SK-N-SH treated with all-trans-retinoic acid at 6 μM for 48 hours (cell line): ENCODE results near the gene HDAC4.

ENCODE experiments used
- ATAC-seq: fragments of 200-7000 bp; cut with Tn5 transposase; 3 replicates; pipeline ENCODE4 v1.9.1; 2020; ENCODE audit warnings: mild to moderate bottlenecking, moderate library complexity
- ARNTL ChIP-seq: fragments of 450-650 bp; formaldehyde crosslinking; IDR thresholded peaks from 2 replicates; pipeline ENCODE4 v1.5.0; 2020; ENCODE audit warnings: low read depth, mild to moderate bottlenecking, moderate library complexity, borderline replicate concordance
- BACH2 ChIP-seq: fragments of 250-450 bp; sonication (Bioruptor Pico); IDR thresholded peaks from 2 replicates; pipeline ENCODE4 v1.9.0; 2021; ENCODE audit warnings: mild to moderate bottlenecking, borderline replicate concordance
- CSDC2 ChIP-seq: fragments of 250-450 bp; sonication (Bioruptor Pico); IDR thresholded peaks from 2 replicates; pipeline ENCODE4 v1.5.0; 2020; ENCODE audit warnings: mild to moderate bottlenecking, moderate library complexity
- ESRRG ChIP-seq: fragments of 250-450 bp; sonication (Bioruptor Pico); IDR thresholded peaks from 2 replicates; pipeline ENCODE4 v1.6.1; 2021; ENCODE audit warnings: mild to moderate bottlenecking
- ISL1 ChIP-seq: fragments of 250-450 bp; sonication (Bioruptor Pico); IDR thresholded peaks from 2 replicates; pipeline ENCODE4 v2.1.2; 2022; ENCODE audit warnings: mild to moderate bottlenecking, moderate library complexity
- OSR1 ChIP-seq: fragments of 250-450 bp; sonication (Bioruptor Pico); IDR thresholded peaks from 2 replicates; pipeline ENCODE4 v1.8.0; 2022; ENCODE audit warnings: moderate library complexity, mild to moderate bottlenecking, inconsistent platforms
- PATZ1 ChIP-seq: fragments of 250-450 bp; sonication (Bioruptor Pico); IDR thresholded peaks from 2 replicates; pipeline ENCODE4 v1.8.0; 2020; ENCODE audit warnings: mild to moderate bottlenecking, moderate library complexity, borderline replicate concordance
- POU6F1 ChIP-seq: fragments of 250-450 bp; sonication (Bioruptor Pico); IDR thresholded peaks from 2 replicates; pipeline ENCODE4 v1.8.0; 2021; ENCODE audit warnings: low read depth, mild to moderate bottlenecking, moderate library complexity, borderline replicate concordance
- PPARA ChIP-seq: fragments of 250-450 bp; sonication (Bioruptor Pico); IDR thresholded peaks from 2 replicates; pipeline ENCODE4 v1.5.0; 2020; ENCODE audit warnings: mild to moderate bottlenecking, borderline replicate concordance
- RARB ChIP-seq: fragments of 250-450 bp; sonication (Bioruptor Pico); IDR thresholded peaks from 2 replicates; pipeline ENCODE4 v1.8.0; 2021; ENCODE audit warnings: mild to moderate bottlenecking, moderate library complexity
- SNAI2 ChIP-seq: fragments of 250-450 bp; sonication (Bioruptor Pico); IDR thresholded peaks from 2 replicates; pipeline ENCODE4 v1.5.0; 2020; ENCODE audit warnings: mild to moderate bottlenecking, moderate library complexity
- TCF4 ChIP-seq: fragments of 250-450 bp; sonication (Bioruptor Pico); IDR thresholded peaks from 2 replicates; pipeline ENCODE4 v1.8.0; 2021; ENCODE audit warnings: mild to moderate bottlenecking, moderate library complexity, borderline replicate concordance
- TOX ChIP-seq: fragments of 250-450 bp; sonication (Bioruptor Pico); IDR thresholded peaks from 2 replicates; pipeline ENCODE4 v1.8.0; 2021; ENCODE audit warnings: mild to moderate bottlenecking, moderate library complexity, borderline replicate concordance
- ZFP3 ChIP-seq: fragments of 250-450 bp; sonication (Bioruptor Pico); IDR thresholded peaks from 2 replicates; pipeline ENCODE4 v1.5.0; 2020; ENCODE audit warnings: mild to moderate bottlenecking, moderate library complexity
- ZFP30 ChIP-seq: fragments of 450-650 bp; formaldehyde crosslinking; IDR thresholded peaks from 2 replicates; pipeline ENCODE4 v1.5.0; 2022; ENCODE audit warnings: mild to moderate bottlenecking, moderate library complexity
- ZNF565 ChIP-seq: fragments of 450-650 bp; formaldehyde crosslinking; conservative IDR thresholded peaks from 2 replicates; pipeline ENCODE4 v1.5.0; 2020; ENCODE audit warnings: low read depth, mild to moderate bottlenecking, moderate library complexity
- ZNF70 ChIP-seq: fragments of 450-650 bp; formaldehyde crosslinking; IDR thresholded peaks from 2 replicates; pipeline ENCODE4 v1.5.0; 2020; ENCODE audit warnings: mild to moderate bottlenecking, moderate library complexity
- ZNF8 ChIP-seq: fragments of 450-650 bp; formaldehyde crosslinking; IDR thresholded peaks from 2 replicates; pipeline ENCODE4 v1.5.0; 2020; ENCODE audit warnings: mild to moderate bottlenecking, moderate library complexity
- TF ChIP-seq, protein P1 (sequence below): fragments of 250-450 bp; sonication (Bioruptor Pico); IDR thresholded peaks from 2 replicates; pipeline ENCODE4 v1.5.0; 2020; ENCODE audit warnings: mild to moderate bottlenecking, moderate library complexity
- TF ChIP-seq, protein P2 (sequence below): fragments of 250-450 bp; sonication (Bioruptor Pico); IDR thresholded peaks from 2 replicates; pipeline ENCODE4 v1.5.1; 2021; ENCODE audit warnings: mild to moderate bottlenecking, moderate library complexity
- TF ChIP-seq, protein P3 (sequence below): fragments of 250-450 bp; sonication (Bioruptor Pico); IDR thresholded peaks from 2 replicates; pipeline ENCODE4 v1.5.1; 2020; ENCODE audit warnings: low read depth, mild to moderate bottlenecking, moderate library complexity

Gene HDAC4

DNA sequence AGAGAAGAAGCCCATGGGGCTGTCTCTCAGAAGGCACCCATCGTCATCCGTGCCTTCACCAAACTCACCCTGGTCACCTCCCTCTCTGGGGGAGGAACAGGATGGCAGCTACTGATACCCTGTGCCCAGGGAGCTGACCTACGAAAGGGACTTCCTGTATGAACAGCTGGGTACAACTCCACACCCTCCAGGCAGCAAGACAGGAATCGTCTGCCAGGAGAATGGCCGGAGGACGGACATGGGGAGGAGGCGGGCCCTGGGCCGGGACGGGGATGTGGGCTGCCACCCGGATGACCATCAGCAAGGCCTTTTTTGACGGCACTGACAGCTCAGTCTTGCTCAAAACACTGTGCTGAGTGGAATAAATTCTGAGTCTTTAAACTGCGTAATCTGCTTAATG is 243.6 kb downstream of the HDAC4 start (continued):
- TF ChIP-seq POU6F1 (CRISPR knock-in tag) (no peak), TCF4 (CRISPR knock-in tag) (no peak), ZFP30 (CRISPR knock-in tag) (no peak), CSDC2 (CRISPR knock-in tag) (no peak)

GRCh38 chr2:239156516-239157265 is 244.1 kb downstream of the HDAC4 start:
- no peak for ATAC-seq
- TF ChIP-seq ARNTL (CRISPR knock-in tag), result no peak
- TF ChIP-seq BACH2 (CRISPR knock-in tag), result no peak
- TF ChIP-seq ZNF70 (CRISPR knock-in tag), result no peak
- TF ChIP-seq, protein P1, sequence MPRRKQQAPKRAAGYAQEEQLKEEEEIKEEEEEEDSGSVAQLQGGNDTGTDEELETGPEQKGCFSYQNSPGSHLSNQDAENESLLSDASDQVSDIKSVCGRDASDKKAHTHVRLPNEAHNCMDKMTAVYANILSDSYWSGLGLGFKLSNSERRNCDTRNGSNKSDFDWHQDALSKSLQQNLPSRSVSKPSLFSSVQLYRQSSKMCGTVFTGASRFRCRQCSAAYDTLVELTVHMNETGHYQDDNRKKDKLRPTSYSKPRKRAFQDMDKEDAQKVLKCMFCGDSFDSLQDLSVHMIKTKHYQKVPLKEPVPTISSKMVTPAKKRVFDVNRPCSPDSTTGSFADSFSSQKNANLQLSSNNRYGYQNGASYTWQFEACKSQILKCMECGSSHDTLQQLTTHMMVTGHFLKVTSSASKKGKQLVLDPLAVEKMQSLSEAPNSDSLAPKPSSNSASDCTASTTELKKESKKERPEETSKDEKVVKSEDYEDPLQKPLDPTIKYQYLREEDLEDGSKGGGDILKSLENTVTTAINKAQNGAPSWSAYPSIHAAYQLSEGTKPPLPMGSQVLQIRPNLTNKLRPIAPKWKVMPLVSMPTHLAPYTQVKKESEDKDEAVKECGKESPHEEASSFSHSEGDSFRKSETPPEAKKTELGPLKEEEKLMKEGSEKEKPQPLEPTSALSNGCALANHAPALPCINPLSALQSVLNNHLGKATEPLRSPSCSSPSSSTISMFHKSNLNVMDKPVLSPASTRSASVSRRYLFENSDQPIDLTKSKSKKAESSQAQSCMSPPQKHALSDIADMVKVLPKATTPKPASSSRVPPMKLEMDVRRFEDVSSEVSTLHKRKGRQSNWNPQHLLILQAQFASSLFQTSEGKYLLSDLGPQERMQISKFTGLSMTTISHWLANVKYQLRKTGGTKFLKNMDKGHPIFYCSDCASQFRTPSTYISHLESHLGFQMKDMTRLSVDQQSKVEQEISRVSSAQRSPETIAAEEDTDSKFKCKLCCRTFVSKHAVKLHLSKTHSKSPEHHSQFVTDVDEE, result no peak
- no peak for TF ChIP-seq ZFP3
- no peak for TF ChIP-seq POU6F1 (CRISPR knock-in tag)
- TF ChIP-seq RARB, result no peak
- no peak for TF ChIP-seq ZNF565 (CRISPR knock-in tag)
- TF ChIP-seq ISL1 (CRISPR knock-in tag), result no peak
- TF ChIP-seq OSR1 (CRISPR knock-in tag), result no peak
- no peak for TF ChIP-seq TOX (CRISPR knock-in tag)
- TF ChIP-seq ESRRG (CRISPR knock-in tag), result no peak
- TF ChIP-seq, protein P2, sequence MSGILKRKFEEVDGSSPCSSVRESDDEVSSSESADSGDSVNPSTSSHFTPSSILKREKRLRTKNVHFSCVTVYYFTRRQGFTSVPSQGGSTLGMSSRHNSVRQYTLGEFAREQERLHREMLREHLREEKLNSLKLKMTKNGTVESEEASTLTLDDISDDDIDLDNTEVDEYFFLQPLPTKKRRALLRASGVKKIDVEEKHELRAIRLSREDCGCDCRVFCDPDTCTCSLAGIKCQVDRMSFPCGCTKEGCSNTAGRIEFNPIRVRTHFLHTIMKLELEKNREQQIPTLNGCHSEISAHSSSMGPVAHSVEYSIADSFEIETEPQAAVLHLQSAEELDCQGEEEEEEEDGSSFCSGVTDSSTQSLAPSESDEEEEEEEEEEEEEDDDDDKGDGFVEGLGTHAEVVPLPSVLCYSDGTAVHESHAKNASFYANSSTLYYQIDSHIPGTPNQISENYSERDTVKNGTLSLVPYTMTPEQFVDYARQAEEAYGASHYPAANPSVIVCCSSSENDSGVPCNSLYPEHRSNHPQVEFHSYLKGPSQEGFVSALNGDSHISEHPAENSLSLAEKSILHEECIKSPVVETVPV (CRISPR knock-in tag), result no peak
- TF ChIP-seq ZNF8, result no peak
- TF ChIP-seq SNAI2 (CRISPR knock-in tag), result no peak
- TF ChIP-seq CSDC2 (CRISPR knock-in tag), result no peak
- no peak for TF ChIP-seq PATZ1
- TF ChIP-seq, all 23 proteins: peak for 0

DNA sequence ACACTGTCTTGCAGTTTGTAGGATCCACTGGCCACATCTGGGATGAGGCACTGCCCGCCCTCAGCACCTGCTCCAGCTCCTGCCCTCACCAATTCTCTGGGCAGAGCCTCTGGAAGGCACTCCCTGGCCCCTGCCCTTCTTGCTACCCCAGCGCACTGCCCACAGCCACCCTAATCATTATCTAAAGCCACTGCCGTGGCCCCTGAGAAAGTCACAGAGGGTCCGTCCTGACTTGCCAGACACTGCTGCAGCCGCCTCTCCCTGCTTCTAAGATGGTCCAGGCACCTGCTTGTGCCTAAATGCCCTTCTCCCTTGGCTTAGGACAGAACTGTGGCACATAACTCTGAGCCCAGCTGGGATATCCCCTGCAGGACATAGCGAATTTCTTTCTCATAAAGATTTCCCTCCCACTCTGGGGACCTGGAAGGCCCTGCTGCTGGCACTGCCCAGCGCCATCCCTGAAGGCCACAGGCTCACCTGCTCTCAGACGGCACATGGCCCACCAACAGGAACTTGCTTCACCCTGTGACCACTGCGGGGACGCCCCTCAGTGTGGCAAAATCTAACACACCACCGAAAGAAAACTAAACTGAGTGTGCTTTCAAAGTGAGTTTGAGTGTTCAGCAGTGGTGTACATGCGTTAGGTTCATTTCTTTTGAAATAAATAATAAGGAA is 244.9 kb downstream of the HDAC4 start:
- TF ChIP-seq PPARA (no peak), ZNF565 (CRISPR knock-in tag) (no peak), OSR1 (CRISPR knock-in tag) (no peak), POU6F1 (CRISPR knock-in tag) (no peak)
- TF ChIP-seq, protein P3, sequence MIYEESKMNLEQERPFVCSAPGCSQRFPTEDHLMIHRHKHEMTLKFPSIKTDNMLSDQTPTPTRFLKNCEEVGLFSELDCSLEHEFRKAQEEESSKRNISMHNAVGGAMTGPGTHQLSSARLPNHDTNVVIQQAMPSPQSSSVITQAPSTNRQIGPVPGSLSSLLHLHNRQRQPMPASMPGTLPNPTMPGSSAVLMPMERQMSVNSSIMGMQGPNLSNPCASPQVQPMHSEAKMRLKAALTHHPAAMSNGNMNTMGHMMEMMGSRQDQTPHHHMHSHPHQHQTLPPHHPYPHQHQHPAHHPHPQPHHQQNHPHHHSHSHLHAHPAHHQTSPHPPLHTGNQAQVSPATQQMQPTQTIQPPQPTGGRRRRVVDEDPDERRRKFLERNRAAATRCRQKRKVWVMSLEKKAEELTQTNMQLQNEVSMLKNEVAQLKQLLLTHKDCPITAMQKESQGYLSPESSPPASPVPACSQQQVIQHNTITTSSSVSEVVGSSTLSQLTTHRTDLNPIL, result no peak
- no peak for ATAC-seq
